ENCODE results near the gene CEBPB. TPM values are rescaled to one million over a fixed set of nuclear protein-coding genes. Genes with fewer than 3 reads are reported as not detected.
A peak's percentile ranks its signal among the peaks of the same experiment; 100 is the strongest.
"Not testable (repeated sequence)": the region's sequence is repeated elsewhere in the genome, so short reads cannot be mapped to it uniquely, and the experiment has no call there.

The CEBPB gene
- total and polyA plus RNA-seq, 3 donors from 2014 or later, result 11.3 to 40.0 (median 25.9) TPM

DNA sequence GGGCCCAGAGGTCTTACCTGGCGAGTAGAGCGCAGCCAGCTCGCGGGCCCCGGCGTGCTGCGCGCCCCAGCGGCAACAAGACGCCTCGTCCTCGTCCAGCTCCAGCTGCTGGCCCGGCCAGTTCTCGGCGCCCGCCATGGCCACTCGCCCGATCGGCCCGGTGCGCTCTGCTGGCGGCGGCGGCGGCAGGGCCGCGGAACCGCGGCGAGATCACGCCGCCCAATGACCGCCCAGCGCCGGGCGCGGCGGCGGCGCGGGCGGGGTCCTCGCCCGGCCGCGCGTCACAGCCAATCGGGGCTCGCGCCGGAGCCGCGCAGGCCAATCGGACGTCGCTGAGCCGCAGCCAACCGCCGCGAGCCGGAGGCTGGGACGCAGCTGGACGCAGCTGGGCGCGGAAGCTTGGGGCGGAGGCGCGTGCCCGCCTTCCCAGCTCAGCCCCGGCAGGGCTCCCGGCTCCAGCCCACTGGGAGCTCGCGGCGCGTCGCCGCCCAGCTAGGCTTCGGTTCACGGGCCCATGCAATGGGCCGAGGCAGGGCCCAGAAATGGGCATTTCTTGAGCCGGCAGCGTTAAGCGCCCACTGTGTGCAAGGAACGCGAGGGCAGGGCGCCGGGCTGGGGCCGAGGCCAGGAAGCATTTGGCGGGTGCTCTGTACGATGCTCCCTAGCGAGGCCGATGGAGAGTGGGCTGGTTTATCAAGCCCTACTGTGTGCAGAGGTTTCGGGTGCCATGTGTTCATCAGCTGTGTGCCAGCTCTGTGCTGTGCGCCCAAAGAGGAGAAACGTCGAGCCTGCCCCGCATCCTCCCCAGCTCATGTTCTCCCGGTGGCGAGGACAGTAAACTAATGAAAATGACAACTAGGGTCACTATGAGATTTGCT is 36.9 kb upstream of the CEBPB start, which contains the start of gene PEDS1:
TSS of gene PEDS1 (minus strand) at position 224 of the 878 bp plus-strand sequence. CDS start at position 138, 86 bp downstream.
- no peaks in the 10 kb centered on the region for H3K36me3 ChIP-seq (ENCODE audit: low read depth, missing control alignments)
- DNase-seq, result peak; percentile 93
- peak within 1 kb of the TSS; percentile 82 for H3K4me3 ChIP-seq
- peak within 1 kb of the TSS in 1 of 2 donors; percentile 87 for H3K27ac ChIP-seq
- peaks cover 19% of the 10 kb centered on the region for H3K4me1 ChIP-seq
- H3K27me3 ChIP-seq, result no peaks in the 10 kb centered on the region
- 2 to 9% methylated on average over 7 to 49 of the region's 99 CpGs for WGBS, 2 donors
- TF ChIP-seq, protein P1, sequence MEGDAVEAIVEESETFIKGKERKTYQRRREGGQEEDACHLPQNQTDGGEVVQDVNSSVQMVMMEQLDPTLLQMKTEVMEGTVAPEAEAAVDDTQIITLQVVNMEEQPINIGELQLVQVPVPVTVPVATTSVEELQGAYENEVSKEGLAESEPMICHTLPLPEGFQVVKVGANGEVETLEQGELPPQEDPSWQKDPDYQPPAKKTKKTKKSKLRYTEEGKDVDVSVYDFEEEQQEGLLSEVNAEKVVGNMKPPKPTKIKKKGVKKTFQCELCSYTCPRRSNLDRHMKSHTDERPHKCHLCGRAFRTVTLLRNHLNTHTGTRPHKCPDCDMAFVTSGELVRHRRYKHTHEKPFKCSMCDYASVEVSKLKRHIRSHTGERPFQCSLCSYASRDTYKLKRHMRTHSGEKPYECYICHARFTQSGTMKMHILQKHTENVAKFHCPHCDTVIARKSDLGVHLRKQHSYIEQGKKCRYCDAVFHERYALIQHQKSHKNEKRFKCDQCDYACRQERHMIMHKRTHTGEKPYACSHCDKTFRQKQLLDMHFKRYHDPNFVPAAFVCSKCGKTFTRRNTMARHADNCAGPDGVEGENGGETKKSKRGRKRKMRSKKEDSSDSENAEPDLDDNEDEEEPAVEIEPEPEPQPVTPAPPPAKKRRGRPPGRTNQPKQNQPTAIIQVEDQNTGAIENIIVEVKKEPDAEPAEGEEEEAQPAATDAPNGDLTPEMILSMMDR (IDR thresholded peaks at IDR 0.05), result no peak
- TF ChIP-seq POLR2A (IDR thresholded peaks at IDR 0.05), result no peak
- no peaks in the 10 kb centered on the region for H3K9me3 ChIP-seq
- intact Hi-C loops (cut with DNase I; ENCODE audit: low total_unique reads), result no loop called here

DNA sequence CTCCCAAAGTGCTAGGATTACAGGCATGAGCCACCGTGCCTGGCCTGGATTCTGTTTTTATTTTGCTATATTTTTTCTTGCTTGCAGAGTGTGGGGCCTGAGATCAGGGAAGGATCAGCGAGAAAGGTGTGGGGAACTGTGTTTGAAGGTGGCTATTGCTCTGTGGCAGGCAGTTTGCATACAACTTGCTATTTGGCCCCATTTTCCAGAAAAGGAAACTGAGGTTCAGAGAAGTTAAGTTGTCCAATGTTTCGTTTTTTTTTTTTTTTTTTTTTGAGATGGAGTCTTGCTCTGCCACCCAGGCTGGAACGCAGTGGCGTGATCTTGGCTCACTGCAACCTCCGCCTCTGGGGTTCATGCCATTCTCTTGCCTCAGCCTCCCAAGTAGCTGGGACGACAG is 29.1 kb upstream of the CEBPB start:
- H3K9me3 ChIP-seq; H3K27me3 ChIP-seq; H3K4me3 ChIP-seq; DNase-seq; intact Hi-C loops (cut with DNase I; ENCODE audit: low total_unique reads); H3K36me3 ChIP-seq (ENCODE audit: low read depth, missing control alignments); H3K27ac ChIP-seq; H3K4me1 ChIP-seq: not testable (repeated sequence)
- WGBS, 2 donors, result 83 to 85% methylated on average over 7 of the region's 7 CpGs

DNA sequence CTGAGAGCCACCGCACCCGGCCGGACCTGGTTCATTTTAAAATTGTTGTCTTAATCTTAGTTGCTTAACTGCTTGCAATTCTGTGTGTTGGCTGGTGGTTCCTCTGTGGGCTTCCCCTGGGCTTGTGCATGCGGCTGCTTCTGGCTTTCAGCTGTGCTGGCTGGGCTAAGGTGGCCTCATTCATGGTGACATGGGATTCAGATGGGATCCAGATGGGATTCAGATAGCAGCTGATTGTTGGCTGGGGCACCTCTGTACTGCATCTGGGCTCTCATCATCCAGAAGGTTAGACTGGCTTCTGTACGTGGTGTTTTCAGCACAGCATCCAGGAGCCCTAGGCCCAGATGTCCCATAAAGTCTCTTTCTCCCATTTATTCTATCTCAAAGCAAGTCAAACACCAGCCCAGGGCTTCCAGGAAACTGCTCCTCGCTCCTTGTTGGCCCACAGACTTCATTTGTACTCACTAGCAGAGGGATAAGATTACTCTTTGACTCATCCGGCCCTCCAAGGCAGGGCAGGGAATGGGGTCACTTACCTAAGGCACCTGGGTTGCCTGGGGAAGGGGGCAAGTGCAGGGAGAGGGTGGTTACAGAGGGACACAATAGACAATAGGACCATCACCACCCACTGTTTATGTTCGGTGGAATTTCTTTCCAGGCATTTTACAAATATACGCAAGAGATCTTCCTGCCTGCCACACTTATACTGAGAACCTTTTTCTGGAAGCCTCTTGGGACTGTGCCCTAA is 26.9 kb upstream of the CEBPB start:
- Histone ChIP-seq H3K36me3 (ENCODE audit: low read depth, missing control alignments) (no peaks in the 10 kb centered on the region), H3K4me3 (no peak overlapping the region), H3K27me3 (no peaks in the 10 kb centered on the region), H3K9me3 (no peaks in the 10 kb centered on the region), H3K4me1 (peaks cover 13% of the 10 kb centered on the region), H3K27ac (no peak overlapping the region)
- no peak for DNase-seq
- WGBS, 2 donors, result 78 to 83% methylated on average over 9 of the region's 9 CpGs
- TF ChIP-seq POLR2A (IDR thresholded peaks at IDR 0.05), result no peak
- TF ChIP-seq, protein P1 (IDR thresholded peaks at IDR 0.05), result no peak
- intact Hi-C loops (cut with DNase I; ENCODE audit: low total_unique reads), result no loop called here

DNA sequence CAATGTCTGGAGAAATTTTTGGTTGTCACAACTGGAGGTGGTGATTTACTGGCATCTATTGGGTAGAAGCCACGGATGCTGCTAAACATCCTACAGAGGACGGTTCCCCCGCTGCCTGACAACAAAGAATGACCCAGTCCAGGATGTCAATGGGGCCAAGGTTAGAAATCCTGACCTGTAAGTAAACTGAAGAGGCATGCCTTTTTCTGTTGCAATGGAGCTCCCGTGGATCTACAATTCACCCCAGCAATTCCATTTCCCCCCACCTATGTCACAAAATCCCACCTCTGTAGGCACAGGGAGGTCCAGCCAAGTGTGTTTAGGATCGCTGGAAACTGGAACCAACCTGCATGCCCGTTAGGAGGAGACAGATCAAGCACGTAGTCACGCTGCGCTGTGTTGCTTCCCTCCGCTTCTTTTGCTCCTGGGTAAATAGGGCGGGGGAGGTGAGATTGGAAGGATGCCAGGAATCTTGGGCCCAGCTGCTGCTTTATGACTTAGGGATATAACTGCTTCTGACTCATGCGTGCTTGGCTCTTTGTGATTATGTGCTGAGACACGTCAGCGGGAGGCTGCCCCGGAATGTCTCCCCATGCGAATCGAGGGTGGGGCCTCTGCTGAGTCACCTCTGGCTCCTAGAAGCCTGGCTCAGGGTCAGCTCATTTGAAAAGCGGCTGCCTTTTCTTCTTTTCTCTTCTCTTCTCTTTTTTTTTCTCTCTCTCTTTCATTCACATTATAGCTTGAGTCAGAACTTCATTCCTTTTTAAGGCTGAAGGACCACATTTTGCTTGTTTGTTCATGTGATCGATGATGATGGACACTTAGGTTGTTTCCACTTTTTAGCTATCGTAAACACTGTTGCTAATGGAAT is 24.7 kb upstream of the CEBPB start:
- intact Hi-C loops (cut with DNase I; ENCODE audit: low total_unique reads), result loop anchor here (5.0 kb wide), 1 partner anchor 44 kb away; no protein-coding TSS in a partner anchor
- Histone ChIP-seq H3K27ac (peak overlapping the region; percentile 75 to 86), H3K4me1 (peaks cover 13% of the 10 kb centered on the region), H3K27me3 (no peaks in the 10 kb centered on the region), H3K9me3 (no peaks in the 10 kb centered on the region), H3K36me3 (ENCODE audit: low read depth, missing control alignments) (no peaks in the 10 kb centered on the region), H3K4me3 (peak overlapping the region in 1 of 2 donors; percentile 15)
- DNase-seq, result peak; percentile 97
- WGBS, 2 donors, result 5 to 7% methylated on average over 20 of the region's 20 CpGs
- TF ChIP-seq POLR2A (IDR thresholded peaks at IDR 0.05), result no peak
- TF ChIP-seq, protein P1 (IDR thresholded peaks at IDR 0.05), result no peak
